Middle frontal gyrus (tissue), 1 donor: ENCODE data around the gene VPS41.
A peak's percentile ranks its signal among the peaks of the same experiment; 100 is the strongest.
"Not testable (repeated sequence)": the region's sequence is repeated elsewhere in the genome, so short reads cannot be mapped to it uniquely, and the experiment has no call there.

ENCODE experiments used
- DNase-seq: peaks from one replicate; pipeline ENCODE4 v3.0.0-alpha.2; 2015; ENCODE audit warnings: low spot score; ENCODE audit errors: extremely low spot score

VPS41 gene

DNA sequence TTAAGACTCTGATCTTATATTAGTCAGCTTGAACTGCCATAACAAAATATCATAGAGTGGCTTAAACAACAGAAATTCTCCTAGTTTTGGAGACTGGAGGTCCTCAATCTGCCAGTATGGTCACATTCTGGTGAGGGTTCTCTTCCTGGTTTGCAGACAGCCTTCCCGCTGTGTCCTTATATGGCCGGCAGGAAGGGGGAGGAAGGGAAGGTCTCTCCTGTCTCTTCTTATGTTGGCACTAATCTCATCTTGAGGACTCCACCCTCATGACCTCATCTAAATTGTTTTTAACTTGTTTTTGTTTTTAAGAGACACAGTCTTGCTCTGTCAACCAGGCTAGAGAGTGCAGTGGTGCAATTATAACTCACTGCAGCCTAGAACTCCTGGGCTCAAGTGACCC lies 53.1 kb downstream of the VPS41 start:
- no peak for DNase-seq

DNA sequence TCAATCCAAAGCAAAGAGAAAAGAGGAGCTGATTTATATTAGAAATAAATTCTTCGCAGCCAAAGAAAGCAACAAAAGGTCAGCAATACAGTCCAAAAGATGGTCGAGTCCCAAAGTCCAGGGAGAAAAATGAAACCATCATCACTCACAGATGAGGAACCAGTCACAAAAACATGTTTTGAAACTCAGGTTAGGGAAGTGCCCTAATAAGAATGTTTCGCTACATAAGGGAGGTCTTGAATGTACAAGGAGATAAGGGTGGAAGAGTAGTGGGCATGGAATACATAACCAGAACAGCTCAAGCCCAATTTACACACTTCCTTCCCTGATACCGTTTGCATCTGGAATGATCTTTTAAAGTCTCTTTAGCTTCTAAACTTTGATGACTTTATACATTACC lies 53.6 kb downstream of the VPS41 start:
- DNase-seq = no peak

DNA sequence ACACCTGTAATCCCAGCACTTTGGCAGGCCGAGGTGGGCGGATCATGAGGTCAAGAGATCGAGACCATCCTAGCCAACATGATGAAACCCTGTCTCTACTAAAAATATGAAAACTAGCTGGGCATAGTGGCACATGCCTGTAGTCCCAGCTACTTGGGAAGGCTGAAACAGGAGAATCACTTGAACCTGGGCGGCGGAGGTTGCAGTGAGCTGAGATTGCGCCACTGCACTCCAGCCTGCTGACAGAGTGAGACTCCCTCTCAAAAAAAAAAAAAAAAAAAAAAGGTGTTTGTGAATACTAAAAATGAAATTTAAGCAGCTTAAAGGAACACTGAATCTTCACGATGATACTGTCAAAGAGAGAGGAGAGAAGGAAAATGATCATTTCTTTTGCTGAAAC lies 54.0 kb downstream of the VPS41 start:
- not testable (repeated sequence) for DNase-seq

DNA sequence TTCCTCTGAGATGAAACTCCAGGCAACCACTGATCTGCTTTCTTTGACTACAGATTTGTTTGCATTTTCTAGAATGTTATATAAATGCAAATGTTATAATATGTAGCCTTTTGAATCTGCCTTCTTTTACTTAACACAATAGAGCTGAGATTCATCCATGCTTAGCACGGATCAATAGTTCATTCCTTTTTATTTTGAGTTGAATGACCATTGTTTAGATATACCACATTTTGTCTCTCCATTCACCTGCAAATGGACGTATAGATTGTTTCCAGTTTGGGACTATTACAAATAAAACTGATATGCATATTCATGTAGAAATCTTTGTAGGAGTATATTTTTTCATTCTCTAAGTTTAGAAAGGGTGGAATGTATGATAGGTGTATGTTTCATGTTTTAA lies 57.7 kb downstream of the VPS41 start:
- no peak for DNase-seq

DNA sequence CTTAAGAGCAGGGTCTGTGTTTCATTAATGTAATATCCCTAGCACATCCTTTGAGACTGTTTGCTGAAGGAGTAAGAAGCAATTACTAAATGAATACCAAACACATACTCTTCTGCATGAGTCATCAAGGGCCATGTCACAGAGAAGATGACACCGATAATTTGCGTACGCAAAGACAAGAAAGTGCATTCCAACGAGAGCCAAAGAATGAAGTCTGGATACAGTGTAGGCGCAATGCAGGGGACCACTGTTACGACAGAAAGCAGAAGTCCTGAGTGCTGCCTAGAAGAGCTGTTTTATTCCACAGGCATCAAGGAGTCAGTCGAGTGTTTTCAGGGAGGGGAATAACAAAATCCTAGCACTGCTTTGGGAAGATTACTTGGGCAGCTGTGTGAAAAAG lies 62.7 kb downstream of the VPS41 start:
- no peak for DNase-seq

DNA sequence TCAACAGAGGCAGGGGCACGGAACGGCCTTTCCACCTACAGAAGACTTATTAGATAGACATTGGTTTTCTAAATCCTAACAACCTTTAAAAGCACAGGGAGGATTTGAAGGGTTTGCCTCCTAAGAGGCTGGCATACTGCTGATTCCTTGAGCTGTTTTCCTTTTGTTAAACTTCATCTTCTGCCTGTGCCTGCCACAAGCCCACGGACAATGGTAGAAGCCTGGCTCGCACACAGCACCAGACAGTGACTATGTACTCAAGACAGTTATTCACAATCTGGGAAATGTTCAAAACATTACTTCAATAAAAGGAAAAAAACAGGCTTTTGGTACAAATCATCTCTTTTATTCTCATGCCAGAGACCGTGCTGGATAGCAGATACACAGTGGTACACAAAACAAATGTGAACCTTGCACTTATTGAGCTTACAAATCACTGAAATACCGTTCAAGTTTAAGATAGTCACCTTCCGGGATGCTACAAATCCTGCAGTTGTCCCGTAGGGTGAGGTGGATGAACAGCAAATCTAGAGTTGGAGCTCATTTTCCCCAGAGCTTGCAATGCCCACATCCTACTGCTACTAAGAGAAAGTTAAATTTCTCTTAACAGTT lies 63.9 kb downstream of the VPS41 start:
- no peak for DNase-seq

DNA sequence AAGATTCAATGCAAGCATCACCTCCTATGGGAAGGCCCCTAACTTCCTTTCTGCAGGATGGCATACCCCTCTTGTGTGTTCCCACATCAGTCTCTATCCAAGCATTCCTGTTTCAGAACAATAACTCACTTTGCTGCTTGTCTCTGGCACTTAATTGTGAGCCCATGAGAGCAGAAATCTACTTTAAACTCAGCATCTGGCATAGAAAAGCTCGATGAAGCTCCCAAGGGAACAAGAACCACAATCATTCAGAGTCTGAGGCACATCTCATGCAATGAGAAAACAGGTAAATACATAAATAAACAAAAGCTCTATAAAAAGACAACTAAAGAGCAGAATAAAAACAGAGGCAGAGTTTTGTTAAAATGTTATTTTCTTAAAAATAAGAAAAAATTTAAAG lies 66.2 kb downstream of the VPS41 start:
- DNase-seq = no peak

DNA sequence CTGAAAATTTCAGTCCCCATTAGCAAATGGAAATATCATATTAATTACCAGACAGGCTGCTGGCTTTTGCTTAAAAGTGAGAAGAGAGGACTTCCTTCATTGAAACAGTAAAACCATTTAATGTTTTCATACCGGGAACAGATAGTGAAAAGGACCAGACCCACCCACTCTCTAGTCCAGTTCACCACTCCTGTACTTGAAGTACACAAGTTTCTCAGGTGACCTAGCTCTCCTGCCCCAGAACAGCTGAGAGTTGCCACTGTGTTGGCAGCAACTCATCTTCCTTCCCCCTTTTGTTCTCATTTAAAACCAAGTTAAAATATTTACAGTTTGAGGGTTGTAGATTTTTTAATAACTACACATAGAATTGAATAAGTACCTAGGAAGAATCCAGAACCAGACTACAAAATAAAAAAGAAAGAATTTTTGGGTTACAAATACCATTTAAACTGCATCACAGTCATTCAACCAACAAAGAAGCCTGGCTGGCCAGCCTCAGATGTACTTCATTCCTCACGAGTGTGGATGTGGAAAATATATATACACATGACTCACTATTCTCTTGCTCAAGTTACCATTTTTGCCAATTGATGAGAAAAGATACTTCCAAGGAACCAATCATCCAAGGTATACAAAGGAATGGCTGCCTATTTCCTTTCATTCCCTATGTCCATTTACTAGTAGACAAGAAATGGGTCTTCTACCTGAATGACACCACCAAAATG lies 68.1 kb downstream of the VPS41 start:
- DNase-seq = no peak

DNA sequence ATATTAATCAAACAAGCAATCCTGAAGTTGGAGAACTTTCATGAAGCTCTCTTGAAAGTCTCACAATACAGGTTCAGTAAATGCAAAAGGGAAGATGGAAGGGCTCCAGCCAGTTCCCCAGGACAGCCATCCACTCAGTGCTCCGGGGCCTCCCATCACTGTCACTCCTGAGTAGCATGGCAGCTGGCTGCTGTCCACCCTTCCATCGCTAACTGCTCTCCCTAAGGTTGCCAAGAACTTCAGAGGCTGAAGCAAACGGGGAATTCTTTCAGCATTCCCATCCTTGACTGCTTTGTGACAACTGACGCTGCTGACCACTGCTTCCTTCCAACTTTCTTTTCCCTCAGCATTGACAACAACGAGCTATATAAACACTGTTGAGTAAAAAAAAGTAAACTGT lies 69.1 kb downstream of the VPS41 start:
- DNase-seq = no peak

DNA sequence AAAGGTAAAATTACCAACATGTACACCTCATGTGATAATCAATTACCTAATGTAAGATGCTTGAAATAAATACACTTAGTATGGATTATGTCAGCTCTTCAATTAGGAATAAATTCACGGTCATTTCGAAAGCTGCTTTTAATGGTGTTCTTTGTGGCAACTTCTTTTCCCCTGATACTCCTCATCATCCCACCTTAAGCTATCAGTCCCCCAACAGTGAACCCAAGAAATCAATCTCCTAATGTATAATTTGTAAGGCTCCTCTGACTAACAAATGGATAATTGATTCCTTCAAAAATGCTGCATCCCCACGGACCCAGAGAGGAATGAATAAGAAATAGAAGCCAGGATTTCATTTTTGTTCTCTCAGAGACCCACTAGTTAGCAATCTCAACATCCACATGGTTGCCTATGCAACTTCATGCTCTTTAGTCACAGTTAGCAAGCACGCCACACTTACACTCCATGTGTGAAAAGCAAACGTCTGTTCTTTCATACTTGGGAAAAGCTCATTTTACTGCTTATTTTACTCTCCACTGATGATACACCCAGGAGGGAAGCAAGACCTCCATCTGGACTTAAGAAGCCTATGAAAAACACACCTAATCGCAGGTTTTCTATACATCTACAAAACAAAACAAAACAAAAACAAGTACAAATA lies 70.1 kb downstream of the VPS41 start:
- DNase-seq = peak; percentile 19

DNA sequence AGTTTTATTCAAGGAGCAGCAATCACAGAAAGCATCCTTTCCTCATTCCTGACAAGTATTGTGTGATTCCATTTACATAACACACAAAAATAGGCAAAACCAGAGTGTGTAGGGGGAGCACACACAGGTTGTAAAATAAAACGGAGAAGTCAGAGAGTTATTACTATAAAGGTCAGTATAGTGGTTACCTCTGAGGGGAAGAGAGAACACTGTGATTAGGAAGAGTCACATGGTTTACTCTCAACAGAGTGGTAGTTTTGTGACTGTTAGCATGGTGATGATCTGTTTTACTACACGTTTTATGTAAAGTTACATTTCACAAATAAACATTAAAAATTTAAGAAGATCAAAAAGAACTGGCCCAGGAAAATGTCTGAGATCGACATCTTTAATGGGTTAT lies 74.6 kb downstream of the VPS41 start:
- DNase-seq = no peak

DNA sequence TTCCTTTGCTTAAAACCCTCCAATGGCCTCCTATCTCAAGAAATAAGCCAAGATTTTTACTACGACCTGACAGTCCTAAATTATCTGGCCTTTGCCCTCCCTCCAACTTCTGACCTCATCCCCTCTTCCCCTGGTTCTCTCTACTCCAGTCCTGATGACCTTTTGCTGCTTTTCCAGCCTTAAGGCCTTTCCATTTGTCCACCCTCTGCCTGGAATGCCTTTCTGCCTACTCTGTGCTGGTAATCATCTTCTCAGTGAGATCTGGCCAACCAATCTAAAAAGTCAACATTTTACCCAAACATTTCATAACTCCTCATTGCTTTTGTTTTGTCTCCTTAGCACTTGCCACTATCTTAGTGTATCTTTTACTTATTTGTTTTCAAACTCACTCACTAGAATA lies 75.7 kb downstream of the VPS41 start:
- no peak for DNase-seq

DNA sequence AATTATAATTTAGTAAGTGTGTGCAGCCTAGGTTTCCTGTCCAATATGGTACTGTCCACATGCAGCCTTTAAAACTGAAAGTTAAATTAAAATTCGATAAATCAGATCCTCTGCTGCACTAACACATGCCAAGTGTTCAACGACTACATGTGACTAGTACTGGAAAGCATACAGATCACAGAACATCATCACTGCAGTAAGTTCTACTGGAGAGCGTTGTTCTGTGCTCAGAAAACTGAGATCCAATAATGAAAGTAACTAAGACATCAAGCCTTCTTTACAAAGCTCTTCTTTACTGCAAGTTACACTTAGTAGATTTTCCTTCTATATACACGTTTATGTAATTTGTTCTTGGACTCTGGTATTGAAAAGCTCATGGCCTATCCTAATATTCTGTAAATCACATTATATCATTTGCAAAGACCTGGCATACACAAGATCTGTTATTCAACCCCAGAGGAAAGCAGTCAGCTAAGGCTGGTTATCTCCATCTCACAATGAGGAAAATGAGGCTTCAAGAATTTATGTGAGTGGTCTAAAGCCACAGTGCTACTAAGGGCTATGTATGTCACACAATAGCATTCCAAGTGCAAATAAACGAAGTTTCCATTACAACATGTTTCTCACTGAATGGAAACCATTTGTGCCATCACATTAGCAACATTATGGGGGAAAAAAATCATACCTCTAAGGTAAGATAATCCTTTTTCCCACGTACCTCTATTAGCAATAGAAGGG lies 77.6 kb downstream of the VPS41 start:
- no peak for DNase-seq

DNA sequence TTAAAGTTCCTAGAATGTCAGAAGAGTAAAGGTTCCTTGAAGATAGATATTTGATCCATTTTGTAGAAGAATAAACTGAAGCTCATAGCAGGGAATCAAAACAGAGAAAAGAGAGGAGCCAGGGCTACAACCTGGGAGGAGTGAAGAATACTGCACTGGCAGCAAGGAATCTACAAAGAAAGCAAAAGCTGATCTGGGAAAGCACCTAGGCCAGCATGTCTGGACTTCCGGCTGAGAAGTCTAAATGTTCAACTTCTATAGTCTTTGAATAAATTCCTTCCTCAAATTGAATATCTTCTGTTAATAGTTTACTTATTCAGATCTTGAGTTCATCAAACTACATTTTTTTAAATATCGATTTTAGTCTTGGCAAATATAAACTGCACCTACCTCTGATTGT lies 78.2 kb downstream of the VPS41 start:
- no peak for DNase-seq

DNA sequence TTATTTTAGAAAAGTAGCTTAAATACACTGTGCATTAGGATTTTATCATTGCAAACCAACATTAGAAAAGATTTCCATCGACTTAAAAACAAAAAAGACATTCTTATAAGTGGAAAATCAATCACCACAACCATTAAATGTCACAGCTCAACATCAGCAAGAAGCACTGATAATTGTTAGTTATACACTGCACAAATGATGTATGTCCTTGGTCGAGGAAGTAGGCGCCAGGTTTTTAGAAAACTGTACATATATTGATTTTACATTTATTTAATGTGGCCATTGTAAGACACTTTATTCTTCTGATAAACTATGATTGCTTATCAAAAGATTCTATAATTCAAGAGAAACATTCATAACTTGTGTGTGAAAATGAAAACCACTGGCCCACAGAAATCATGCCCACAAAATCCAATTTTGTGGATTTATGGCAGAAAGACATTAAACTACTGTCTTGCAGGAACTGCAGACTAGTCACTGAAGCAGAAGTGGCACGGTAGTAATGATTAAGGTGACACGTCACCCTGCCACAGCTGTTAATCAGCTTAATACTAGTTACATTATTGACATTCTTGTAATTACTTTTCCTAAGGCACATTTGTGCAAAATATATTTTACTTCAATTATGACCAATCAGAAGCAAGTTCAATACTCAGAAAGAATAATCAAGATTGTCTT lies 79.4 kb downstream of the VPS41 start:
- DNase-seq = no peak

DNA sequence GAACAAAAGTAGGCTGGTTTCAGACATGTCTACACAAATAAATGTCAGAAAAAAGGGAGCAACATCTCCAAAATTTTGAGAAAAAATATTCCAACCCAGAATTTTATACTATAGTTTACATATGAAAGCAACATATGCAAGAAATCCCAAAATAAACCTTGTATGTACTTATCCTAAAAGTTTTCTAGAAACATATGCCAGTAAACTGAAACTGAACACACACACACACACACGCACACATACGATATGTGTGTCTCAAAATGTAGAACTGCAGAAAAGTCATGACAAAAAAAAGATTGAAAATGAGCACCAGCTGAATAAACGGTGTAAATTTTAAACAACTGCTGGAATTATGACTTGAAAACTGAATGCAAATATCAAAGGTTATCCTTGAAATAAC lies 81.0 kb downstream of the VPS41 start:
- DNase-seq = no peak

DNA sequence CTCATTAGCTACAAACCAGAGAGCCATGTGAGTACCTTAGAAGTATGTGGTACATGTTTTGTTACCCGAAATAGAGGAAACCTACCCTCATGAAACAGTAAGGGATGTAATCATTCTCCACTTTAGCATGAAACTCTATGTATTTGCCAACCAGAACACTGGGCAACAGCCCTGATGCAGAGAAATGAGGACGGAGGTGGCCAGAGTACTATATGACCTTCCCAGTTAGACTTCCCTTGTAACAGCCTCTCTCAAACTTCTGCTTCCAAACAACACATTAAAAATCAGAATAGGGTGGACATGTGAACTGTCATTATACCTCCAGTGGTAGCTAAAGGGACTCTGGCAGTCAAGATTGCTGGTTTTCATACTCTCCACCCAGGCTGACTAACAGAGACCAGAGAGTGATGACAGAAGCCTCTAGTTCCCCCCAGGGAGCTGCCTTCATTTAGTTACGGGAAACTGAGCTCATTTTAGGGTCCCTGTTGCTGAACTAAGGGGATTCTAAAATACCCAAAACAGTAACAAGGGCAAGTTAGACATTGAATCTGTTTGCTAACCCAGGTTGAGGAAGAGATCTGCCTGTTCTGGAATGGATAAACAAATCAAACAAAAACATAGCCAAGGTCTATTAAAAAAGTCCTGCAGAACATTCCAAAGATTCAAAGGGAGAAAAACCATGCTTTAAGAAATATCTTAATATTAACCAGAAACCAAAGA lies 83.1 kb downstream of the VPS41 start:
- DNase-seq = no peak

DNA sequence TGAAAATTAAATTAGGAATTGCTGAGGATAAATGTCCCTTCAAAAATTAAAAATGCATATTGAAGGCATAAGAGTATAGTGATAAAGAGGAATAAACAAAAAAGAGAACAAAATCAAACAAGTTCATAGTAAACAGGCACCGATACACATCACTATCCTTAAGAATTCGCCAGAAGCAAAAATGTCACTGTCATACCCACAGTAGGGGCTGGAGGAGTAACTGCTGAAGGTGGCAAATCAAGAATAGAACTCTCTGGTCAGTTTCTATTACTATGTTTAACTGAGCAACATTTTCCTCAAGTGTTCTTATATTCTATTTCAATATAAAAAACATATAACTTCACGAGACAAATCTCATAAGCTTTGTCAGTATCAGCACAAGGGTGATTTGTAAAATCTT lies 84.0 kb downstream of the VPS41 start:
- DNase-seq = no peak

DNA sequence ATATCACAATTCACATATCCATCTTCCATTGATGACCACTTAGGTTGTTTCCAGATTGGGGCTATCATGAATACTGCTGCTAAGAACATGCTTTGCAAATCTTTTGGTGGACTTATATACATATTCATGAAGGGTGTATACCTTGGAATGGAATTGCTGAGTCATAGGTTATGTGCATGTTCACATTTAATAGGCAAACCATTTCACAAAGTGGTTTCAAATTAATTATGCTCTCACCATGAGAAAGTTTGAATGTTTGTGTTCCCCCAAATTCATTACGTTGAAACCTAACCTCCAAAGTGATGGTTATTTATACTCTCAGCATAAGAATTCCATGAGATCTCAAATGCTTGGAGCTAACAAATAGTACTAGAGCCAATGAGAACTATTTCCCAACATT lies 86.4 kb downstream of the VPS41 start:
- no peak for DNase-seq

DNA sequence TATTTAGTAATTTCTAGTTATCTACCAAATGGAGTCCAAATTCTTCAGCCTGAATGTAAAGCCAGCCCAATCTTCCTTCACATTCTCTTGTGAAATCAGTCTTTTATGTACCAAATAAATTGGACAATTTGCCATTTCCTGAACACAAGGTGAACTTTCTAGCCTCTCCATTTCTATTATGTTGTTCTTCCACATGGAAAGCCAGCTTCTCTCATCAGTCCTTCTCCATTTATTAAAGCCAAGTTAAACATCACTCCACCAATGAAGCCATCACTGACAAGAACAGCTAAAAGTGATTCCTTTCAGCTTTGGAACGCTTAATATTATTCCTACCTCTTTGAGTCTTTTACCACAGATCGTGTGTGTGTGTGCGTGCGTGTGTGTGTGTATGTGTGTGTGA lies 88.4 kb downstream of the VPS41 start:
- no peak for DNase-seq

DNA sequence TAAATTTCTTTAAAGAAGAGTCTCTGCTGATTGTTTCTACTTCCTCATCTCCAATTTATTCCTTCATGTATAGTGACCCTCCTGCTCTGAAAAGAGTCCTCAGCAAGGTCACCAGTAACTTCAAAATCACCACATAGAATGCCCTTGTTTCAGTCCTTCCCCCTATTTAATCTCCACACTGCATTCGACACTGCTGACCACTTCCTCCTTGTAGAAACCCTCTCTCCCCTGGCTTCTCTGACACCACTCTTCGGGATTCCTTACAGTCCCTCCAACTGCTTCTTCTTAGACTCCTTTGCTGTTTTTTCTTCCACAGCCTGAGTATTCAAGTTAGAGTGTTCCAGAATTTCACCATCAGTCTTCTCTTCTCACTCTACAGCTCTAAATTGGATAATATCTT lies 89.5 kb downstream of the VPS41 start:
- DNase-seq = no peak
